Nephron progenitor cell (in vitro differentiated cells): ENCODE measurements around the gene KCNT1.
A peak's percentile ranks its signal among the peaks of the same experiment; 100 is the strongest.

Experiments used
- DNase-seq: peaks from one replicate; pipeline ENCODE4 v3.0.0; 2021
- H3K27ac Mint-ChIP-seq: 2 replicates; pipeline ENCODE4 v1.8.0; 2021; ENCODE audit warnings: mild to moderate bottlenecking, moderate library complexity, mixed read lengths
- H3K27me3 Mint-ChIP-seq: 2 replicates; pipeline ENCODE4 v1.8.0; 2021; ENCODE audit warnings: mild to moderate bottlenecking, low read depth, mixed read lengths; ENCODE audit not compliant: poor library complexity
- H3K36me3 Mint-ChIP-seq: 2 replicates; pipeline ENCODE4 v1.8.0; 2021; ENCODE audit warnings: low read depth, mixed read lengths
- H3K4me1 Mint-ChIP-seq: 2 replicates; pipeline ENCODE4 v1.8.0; 2021; ENCODE audit warnings: mixed read lengths
- H3K4me3 Mint-ChIP-seq: 2 replicates; pipeline ENCODE4 v1.8.0; 2021; ENCODE audit warnings: mild to moderate bottlenecking, moderate library complexity, mixed read lengths
- H3K9me3 Mint-ChIP-seq: 2 replicates; pipeline ENCODE4 v1.8.0; 2021; ENCODE audit warnings: mild to moderate bottlenecking, moderate library complexity, mixed read lengths
- CTCF ChIP-seq: fragments of 200-600 bp; sonication (generic); IDR thresholded peaks from 2 replicates; pipeline ENCODE4 v1.5.0; 2021; ENCODE audit warnings: antibody characterized with exemption

Gene KCNT1

GRCh38 chr9:135711391-135711790, 9.4 kb downstream of the KCNT1 start:
- TF ChIP-seq CTCF, result no peak
- Mint-ChIP-seq H3K27me3 (peaks cover 80% of the 10 kb centered on the region), H3K9me3 (no peaks in the 10 kb centered on the region), H3K4me3 (no peak overlapping the region), H3K36me3 (no peaks in the 10 kb centered on the region), H3K4me1 (no peaks in the 10 kb centered on the region), H3K27ac (no peak overlapping the region)
- DNase-seq, result no peak

- no peak overlapping the region for H3K4me3 Mint-ChIP-seq
- H3K36me3 Mint-ChIP-seq, result no peaks in the 10 kb centered on the region
- no peak for DNase-seq
- H3K27ac Mint-ChIP-seq, result no peak overlapping the region
- TF ChIP-seq CTCF, result no peak
- peaks cover 84% of the 10 kb centered on the region for H3K27me3 Mint-ChIP-seq
- no peaks in the 10 kb centered on the region for H3K9me3 Mint-ChIP-seq
- H3K4me1 Mint-ChIP-seq, result no peaks in the 10 kb centered on the region
Observed at GRCh38 chr9:135711881-135712280, 9.9 kb downstream of the KCNT1 start.

- H3K9me3 Mint-ChIP-seq, result no peaks in the 10 kb centered on the region
- DNase-seq, result no peak
- TF ChIP-seq CTCF, result no peak
- H3K36me3 Mint-ChIP-seq, result no peaks in the 10 kb centered on the region
- no peak overlapping the region for H3K27ac Mint-ChIP-seq
- no peaks in the 10 kb centered on the region for H3K4me1 Mint-ChIP-seq
- H3K27me3 Mint-ChIP-seq, result peaks cover 91% of the 10 kb centered on the region
- no peak overlapping the region for H3K4me3 Mint-ChIP-seq
Observed at GRCh38 chr9:135712613-135713295, 10.8 kb downstream of the KCNT1 start.

GRCh38 chr9:135714242-135715055, 12.5 kb downstream of the KCNT1 start:
- no peak overlapping the region for H3K27ac Mint-ChIP-seq
- no peak overlapping the region for H3K4me3 Mint-ChIP-seq
- peaks cover 91% of the 10 kb centered on the region for H3K27me3 Mint-ChIP-seq
- H3K9me3 Mint-ChIP-seq, result no peaks in the 10 kb centered on the region
- TF ChIP-seq CTCF, result no peak
- H3K4me1 Mint-ChIP-seq, result no peaks in the 10 kb centered on the region
- DNase-seq, result peak; percentile 87
- no peaks in the 10 kb centered on the region for H3K36me3 Mint-ChIP-seq

GRCh38 chr9:135715056-135715595, 13.1 kb downstream of the KCNT1 start:
- Mint-ChIP-seq H3K36me3 (no peaks in the 10 kb centered on the region), H3K9me3 (no peaks in the 10 kb centered on the region), H3K27ac (no peak overlapping the region), H3K27me3 (peaks cover 84% of the 10 kb centered on the region), H3K4me1 (no peaks in the 10 kb centered on the region), H3K4me3 (peak overlapping the region; percentile 42)
- DNase-seq, result no peak
- no peak for TF ChIP-seq CTCF
